ENCODE results near the gene GZMM.

DNA sequence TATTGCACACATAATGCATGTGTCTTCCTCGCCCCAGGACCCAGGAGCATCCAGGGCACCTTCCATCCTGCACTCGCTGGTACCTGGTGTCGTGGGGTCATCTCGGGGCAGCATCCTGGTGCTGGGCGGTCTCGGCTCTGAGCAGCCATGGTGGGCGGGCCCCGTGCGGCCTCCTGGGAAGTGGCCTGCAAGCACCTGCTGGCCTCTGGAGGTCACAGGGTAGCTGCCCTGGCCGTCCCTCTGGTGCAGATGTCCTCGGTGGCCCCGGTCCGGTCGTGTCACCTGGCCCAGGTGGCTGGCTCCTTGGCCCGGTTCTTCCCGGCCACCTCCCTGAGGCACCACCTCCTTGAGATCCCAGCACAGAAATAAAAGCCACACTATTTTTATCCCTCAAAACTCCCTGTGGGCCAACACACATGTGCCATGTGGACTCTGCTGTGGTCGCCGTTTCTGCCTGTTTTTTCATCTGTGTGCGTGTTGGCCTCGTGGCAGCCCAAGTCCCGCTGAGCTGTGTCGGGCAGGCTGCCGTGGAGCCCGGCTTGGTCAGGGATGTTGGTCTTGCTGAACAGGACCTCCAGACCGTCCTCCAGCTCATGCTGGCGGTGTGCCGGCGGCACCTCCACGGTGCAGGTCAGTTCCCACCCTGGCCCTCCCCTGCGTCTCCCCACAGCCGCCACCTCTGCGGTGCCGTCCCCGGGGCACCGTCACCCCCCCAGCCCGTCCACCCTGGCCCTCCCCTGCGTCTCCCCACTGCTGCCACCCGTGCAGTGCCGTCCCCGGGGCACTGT is 5.0 kb upstream of the GZMM start:
- TF ChIP-seq CTCF (IDR thresholded peaks at IDR 0.05) (no peak), POLR2A (IDR thresholded peaks at IDR 0.05) (no peak), EP300 (IDR thresholded peaks at IDR 0.05) (no peak)
